Measurements from ENCODE around the gene FAM13B. TPM values are rescaled to one million over a fixed set of nuclear protein-coding genes. Genes with fewer than 3 reads are reported as not detected.

FAM13B gene
- total RNA-seq, 1 donor: 25.6 TPM

- no peak for DNase-seq (ENCODE audit: low read depth in 2 of 3, low spot score in 2 of 3)
Observed at GRCh38 chr5:137902408-137903133, 130.3 kb downstream of the FAM13B start.

DNA sequence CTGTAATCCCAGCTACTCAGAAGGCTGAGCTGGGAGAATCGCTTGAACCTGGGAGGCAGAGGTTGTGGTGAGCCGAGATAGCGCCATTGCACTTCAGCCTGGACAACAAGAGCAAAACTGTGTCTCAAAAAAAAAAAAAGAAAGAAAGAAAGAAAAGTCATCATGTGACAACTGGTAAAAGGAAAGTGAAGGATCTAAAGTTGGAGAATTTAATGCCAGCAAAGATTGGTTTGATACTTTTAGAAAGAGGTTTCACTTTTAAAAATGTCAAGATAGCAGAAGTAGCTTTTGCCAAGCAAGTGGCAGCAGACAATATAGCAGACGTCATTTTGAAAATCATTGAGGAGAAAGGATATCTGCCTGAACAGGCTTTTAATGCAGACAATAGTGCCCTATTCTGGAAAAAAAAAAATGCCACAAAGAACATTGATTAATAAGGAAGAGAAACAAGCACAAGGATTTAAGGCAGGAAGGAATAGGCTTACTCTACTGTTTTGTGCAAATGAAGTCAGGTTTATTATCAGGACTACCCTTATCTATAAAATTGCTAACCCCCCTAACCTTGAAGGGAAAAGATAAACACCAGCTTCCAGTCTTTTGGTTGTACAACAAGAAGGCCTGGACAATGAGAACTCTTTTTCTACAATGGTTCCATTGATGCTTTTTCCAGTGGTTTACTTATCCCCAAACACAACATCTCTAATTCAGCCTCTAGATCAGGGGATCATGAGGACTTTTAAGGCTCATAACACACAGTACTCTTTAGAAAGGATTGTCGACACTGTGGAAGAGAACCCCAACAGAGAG, 131.7 kb downstream of the FAM13B start:
- peak in 1 of 3 donors; percentile 66 for DNase-seq (ENCODE audit: low read depth in 2 of 3, low spot score in 2 of 3)

GRCh38 chr5:137899493-137899892, 133.4 kb downstream of the FAM13B start:
- no peak for DNase-seq (ENCODE audit: low read depth in 2 of 3, low spot score in 2 of 3)

GRCh38 chr5:137896560-137896959, 136.3 kb downstream of the FAM13B start:
- no peak for DNase-seq (ENCODE audit: low read depth in 2 of 3, low spot score in 2 of 3)

- no peak for DNase-seq (ENCODE audit: low read depth in 2 of 3, low spot score in 2 of 3)
Observed at GRCh38 chr5:137894586-137894985, 138.3 kb downstream of the FAM13B start.

DNA sequence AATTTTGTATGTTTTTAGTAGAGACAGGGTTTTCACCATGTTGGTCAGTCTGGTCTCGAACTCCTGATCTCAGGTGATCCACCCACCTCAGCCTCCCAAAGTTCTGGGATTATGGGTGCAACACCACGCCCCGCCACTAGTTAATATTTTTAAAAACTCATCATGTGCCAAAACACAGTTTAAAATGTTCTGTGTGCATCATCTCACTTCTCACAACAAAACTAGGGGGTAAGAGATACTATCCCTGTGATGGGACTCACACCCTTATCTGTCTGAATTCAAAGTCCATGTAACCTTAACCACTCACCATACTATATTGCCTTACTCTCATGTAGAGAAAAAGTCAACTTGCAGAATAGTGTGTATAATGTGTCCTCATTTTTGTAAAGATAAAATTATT, 141.0 kb downstream of the FAM13B start:
- DNase-seq (ENCODE audit: low read depth in 2 of 3, low spot score in 2 of 3): peak in 1 of 3 donors; percentile 16

DNA sequence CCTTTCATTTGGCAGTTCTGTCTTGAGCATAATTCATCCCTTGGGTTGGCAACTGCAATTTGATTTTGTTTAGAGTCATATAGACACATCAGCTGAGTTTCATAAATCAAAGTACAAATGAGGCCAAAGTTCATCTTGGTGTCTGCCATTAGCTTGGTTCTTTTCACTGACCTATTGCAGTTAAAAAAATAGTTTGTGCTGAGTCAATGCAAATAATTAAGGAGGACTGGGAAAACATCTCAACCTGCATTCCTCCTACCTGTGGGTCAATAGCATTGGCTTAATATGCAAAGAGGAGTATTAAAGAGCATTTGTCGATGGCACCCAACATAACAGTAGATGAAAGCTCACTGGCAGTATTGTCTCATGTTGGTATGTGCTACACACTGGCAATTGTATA, 142.0 kb downstream of the FAM13B start:
- no peak for DNase-seq (ENCODE audit: low read depth in 2 of 3, low spot score in 2 of 3)

- peak; percentile 58 to 91 (median 90) for DNase-seq (ENCODE audit: low read depth in 2 of 3, low spot score in 2 of 3)
Observed at GRCh38 chr5:137888863-137889759, 143.8 kb downstream of the FAM13B start, which contains the start of gene PKD2L2. Gene PKD2L2, plus strand, starts transcription at chr5:137889457. Its CDS starts 35 bp downstream, at chr5:137889492.

- DNase-seq (ENCODE audit: low read depth in 2 of 3, low spot score in 2 of 3): peak in 1 of 3 donors; percentile 29
Observed at GRCh38 chr5:137888466-137888862, 144.4 kb downstream of the FAM13B start.

Small RNA genes within 50 kb of the gene (small RNA-seq; reads per million reads assigned to genes)
- gene RNU6-1148P: not detected

Other genes with a start within 250 kb of the FAM13B start
- not detected for gene MYOT, start 165.2 kb downstream of the FAM13B start, total RNA-seq
- under 0.01 TPM for gene PKD2L2, start 143.6 kb downstream of the FAM13B start, total RNA-seq
- 1.1 TPM for gene WNT8A, start 51.0 kb upstream of the FAM13B start, total RNA-seq
- 0.27 TPM for gene NME5, start 106.3 kb upstream of the FAM13B start, total RNA-seq
- gene BRD8, start 145.6 kb upstream of the FAM13B start, total RNA-seq: 31.5 TPM
- gene KIF20A, start 146.0 kb upstream of the FAM13B start, total RNA-seq: 2.4 TPM
- gene CDC23, start 180.2 kb upstream of the FAM13B start, total RNA-seq: 18.9 TPM
- 0.27 TPM for gene GFRA3, start 241.5 kb upstream of the FAM13B start, total RNA-seq

All from hematopoietic multipotent progenitor cell (in vitro differentiated cells).